DMS 273 (cell line): ENCODE data around the gene MRM1.
"Not testable (repeated sequence)": the region's sequence is repeated elsewhere in the genome, so short reads cannot be mapped to it uniquely, and the experiment has no call there.

ENCODE experiments used
- DNase-seq: peaks from one replicate; lab custom pipeline; 2025; ENCODE audit not compliant: unreplicated experiment; lab: John Stamatoyannopoulos, UW

The MRM1 gene

DNA sequence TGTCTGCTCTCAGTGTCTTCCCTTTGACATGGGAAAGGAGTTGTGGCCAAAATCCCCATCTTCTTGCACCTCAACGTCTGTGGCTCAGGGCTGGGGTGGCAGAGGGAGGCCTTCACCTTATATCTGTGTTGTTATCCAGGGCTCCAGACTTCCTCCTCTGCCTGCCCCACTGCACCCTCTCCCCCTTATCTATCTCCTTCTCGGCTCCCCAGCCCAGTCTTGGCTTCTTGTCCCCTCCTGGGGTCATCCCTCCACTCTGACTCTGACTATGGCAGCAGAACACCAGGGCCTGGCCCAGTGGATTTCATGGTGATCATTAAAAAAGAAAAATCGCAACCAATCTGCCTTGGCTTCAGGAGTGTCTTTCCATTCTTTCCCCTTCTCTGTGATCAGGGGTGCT is 918 bp upstream of the MRM1 start:
- no peak for DNase-seq

- peak; percentile 75 for DNase-seq
Measured at GRCh38 chr17:36600936-36601302, 464 bp upstream of the MRM1 start.

- DNase-seq: peak; percentile 62
Measured at GRCh38 chr17:36602030-36602748, 806 bp downstream of the MRM1 start.

DNA sequence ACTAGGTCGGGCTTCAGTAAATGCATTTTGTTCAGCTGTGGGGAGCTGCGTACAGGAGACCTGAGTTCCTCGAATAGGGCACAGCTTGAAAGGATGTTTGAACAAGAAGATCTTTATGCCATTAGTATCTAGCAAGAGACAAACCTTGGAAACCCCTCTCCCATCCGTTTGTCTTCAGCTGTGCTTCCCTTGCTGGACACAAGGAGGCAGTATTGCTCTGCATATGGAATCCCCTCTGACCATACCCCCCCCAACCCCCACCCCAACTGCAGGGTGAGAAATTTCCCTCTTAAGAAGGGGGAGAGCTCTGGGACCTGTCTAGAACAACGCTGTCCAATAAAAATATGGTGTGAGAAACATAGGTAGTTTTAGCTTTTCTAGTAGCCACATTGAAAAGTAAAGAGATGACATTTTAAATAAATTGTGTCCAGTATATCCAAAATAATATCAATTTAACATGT is 1.6 kb downstream of the MRM1 start:
- DNase-seq: peak; percentile 90

DNA sequence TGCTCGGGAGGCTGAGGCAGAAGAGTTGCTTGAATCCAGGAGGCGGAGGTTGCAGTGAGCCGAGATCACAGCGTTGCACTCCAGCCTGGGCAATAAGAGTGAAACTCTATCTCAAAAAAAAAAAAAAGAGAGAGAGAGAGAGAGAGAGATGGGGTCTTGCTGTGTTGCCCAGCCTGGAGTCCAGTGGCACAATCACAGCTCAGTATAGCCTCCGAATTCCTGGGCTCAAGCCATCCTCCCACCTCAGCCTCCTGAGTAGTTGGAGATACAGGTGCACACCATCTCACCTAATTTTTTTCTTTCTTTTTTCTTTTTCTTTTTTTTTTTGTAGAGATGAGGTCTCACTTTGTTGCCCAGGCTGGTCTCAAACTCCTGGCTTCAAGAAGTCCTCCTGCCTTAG is 3.6 kb downstream of the MRM1 start:
- DNase-seq: not testable (repeated sequence)

DNA sequence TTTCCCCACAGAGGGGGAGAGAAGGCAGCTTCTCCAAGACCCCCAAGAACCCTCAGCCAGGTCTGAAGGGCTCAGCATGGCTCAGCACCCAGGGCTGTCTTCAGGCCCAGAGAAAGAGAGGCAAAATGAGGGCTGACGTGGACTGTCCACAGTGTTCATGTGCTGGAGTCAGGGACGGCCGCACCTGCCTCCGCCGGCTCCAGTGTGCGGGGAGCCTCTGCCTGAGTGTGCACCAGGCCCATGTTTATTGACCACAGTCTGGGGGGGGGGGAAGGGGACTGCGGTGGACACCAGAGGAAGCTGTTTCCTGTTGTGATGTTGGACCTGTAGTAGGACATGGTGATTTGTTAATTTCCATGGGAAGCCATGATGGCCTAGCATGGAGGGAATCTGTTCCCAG is 6.9 kb downstream of the MRM1 start:
- DNase-seq: no peak

- DNase-seq: peak; percentile 72
Measured at GRCh38 chr17:36608794-36609497, 7.6 kb downstream of the MRM1 start.

DNA sequence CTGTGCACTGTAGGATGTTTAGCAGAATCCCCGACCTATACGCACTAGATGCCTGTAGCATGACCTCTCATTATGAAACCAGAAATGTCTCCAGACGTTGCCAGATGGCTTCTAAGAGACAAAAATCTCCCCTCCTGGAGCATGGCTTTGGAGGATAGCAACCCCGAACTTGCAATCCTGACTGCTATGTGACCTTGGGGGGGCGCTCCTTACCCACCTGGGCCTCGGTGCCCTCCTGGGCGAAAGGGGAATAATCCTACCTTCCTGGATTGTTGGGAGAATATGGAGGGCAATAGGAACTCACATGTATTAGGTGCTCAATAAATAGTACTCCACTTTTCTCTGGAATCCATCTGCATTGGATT is 8.1 kb downstream of the MRM1 start:
- DNase-seq: peak; percentile 59

DNA sequence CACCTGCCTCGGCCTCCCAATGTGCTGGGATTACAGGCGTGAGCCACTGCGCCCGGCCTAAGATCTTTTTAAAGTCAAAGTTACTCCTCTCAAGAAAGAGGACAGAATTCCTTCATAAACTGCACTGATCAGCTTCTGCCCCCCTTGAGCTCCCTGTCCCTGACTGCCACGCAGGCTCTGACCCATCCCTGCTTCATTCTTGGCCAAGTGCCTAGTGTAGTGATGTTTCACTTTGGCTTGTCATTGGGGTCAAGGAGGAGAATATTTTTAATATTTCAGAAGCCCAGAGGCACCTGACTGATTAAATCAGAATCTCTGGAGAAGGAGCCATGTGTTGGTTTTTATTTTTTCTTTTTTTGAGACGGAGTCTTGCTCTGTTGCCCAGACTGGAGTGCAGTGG is 9.1 kb downstream of the MRM1 start:
- DNase-seq: no peak

- DNase-seq: no peak
Measured at GRCh38 chr17:36611345-36612072, 10.1 kb downstream of the MRM1 start.

- no peak for DNase-seq
Measured at GRCh38 chr17:36612323-36612722, 10.9 kb downstream of the MRM1 start.

DNA sequence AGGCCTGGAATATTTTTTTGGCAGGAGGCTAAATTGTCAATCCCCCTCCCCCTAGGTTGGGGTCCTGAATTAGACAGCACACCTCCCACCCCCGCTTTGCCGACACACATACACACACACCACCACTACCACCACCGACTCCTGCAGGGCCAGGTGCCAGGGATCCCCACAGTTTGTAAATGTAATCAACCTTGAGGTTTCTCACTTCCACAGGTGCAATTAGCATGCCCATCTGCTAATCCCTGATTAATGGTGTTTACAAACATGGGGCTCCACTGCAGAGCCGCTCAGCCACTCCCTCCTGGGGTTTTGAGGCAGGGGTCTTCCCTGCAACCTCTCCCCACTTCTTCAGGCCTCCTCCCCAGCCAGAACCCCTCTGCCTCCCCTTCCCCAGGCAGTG is 11.8 kb downstream of the MRM1 start:
- DNase-seq: peak; percentile 30

- no peak for DNase-seq
Measured at GRCh38 chr17:36614081-36614480, 12.7 kb downstream of the MRM1 start.

- DNase-seq: peak; percentile 49
Measured at GRCh38 chr17:36614933-36615332, 13.6 kb downstream of the MRM1 start.

GRCh38 chr17:36616061-36617029 is 15.0 kb downstream of the MRM1 start:
- no peak for DNase-seq

DNA sequence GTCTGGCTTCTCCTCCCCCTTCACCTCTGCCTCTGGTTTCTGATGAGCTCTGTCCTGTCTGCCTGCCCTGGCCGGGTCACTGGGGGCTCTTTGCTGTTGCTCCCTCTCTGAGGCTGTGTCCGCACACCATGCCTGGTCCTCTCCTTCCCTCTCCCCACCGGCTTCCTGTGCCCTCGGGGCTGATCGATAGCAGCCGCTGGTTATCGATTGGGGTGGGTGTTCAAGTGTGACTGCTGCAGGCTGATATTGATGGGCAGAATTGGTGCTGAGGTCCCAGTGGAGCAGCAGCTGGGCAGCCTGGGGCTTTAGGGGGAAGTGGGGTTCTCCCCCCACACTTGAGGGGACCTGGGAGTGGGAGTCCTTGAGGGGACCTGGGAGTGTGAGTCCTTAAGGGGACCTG is 16.4 kb downstream of the MRM1 start:
- DNase-seq: no peak

DNA sequence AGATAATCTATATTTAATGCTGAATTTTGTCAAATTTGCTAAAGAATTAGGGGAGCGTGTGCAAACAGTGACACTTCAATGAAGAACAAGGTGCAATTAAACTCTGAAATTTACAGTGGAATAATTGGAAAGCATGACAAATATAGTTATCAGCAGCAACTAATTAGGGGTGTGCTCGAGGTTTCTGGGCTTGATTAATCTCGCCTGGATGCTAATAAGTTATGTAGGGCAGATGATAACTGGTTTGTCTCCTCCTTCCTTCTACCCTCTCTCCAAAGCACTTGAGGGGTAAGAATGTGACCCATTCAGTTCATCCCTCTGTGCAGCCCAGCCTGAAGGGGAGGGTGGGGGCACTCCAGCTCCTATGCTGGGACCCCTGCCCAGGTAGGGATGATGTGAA is 21.9 kb downstream of the MRM1 start:
- DNase-seq: peak; percentile 17

- no peak for DNase-seq
Measured at GRCh38 chr17:36625188-36625587, 23.8 kb downstream of the MRM1 start.

DNA sequence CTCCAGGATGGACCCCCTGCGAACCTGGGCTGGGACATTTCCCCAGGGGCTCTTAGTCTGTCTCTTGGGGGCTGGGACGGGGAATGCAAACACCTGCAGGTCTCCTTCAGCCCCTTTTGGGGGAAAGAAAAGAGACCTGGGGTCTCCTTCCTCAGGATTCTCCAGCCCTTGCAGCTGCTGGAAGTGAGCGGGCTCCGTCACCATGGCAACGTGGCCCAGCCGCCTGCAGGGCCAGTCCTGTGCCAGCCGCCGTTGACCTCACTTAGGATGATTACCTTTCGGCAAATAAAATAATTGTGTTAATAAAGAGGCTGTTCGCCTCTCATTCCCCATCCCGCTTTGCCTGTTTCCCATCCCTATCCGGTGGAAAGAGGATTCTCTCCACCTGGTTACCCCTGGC is 25.7 kb downstream of the MRM1 start:
- DNase-seq: peak; percentile 19

DNA sequence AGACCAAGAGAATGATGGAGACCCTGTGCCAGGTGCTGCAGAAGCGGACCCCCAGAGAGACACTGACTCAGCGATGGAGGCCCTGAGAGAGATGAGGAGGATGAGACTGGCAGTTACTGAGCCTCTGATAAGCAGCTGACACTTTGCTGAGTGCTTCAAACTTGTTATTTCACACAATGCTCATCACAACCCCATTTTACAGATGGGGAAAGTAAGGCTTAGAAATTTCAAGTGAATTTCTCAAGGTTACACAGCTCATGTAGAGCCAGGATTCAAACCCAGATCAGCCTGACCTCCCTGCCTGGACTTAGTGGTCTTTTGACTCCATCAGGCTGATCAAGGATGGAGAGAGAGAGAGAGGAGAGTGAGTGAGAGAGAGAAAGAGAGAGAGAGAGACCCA is 27.2 kb downstream of the MRM1 start:
- DNase-seq: no peak
